H1 (cell line): Measurements from ENCODE around the gene AQP12A. TPM values are rescaled to one million over a fixed set of nuclear protein-coding genes. Genes with fewer than 3 reads are reported as not detected.

Source experiments
- CTCF ChIA-PET: fragments of 300-600 bp; sonication (Branson Sonifier 250); formaldehyde crosslinking; loops from one replicate; lab custom pipeline; 2021; ENCODE audit not compliant: partially characterized antibody; lab: Charles Lee
- POLR2A ChIA-PET: fragments of 300-600 bp; sonication (Branson Sonifier 250); formaldehyde crosslinking; loops from one replicate; lab custom pipeline; 2021; ENCODE audit warnings: inconsistent platforms; ENCODE audit not compliant: partially characterized antibody; lab: Charles Lee
- DNase-seq, 2 experiments: peaks; one replicate each; pipeline versions ENCODE4 v3.0.0 to v3.0.0-alpha.2; 2010 to 2022; ENCODE audit warnings: low spot score in 2 of 2, low read depth in 1 of 2, mixed read lengths in 1 of 2
- FAIRE-seq: peaks from 2 replicates; lab custom pipeline; 2011; peaks lifted over from hg19 to GRCh38; lab: Jason Lieb, UNC
- H2AFZ ChIP-seq: 2 replicates; pipeline ENCODE4 v1.8.1; 2012; ENCODE audit warnings: low read length, inconsistent platforms
- H2AK5ac ChIP-seq: 2 replicates; pipeline ENCODE4 v1.6.1; 2013; ENCODE audit warnings: low read depth, low read length
- H2BK120ac ChIP-seq: replicated peaks from 2 replicates; pipeline ENCODE3; 2013; ENCODE audit warnings: low read depth, low read length, inconsistent platforms
- H2BK12ac ChIP-seq: 2 replicates; pipeline ENCODE4 v1.6.1; 2013; ENCODE audit warnings: low read depth, low read length
- H2BK15ac ChIP-seq: 2 replicates; pipeline ENCODE4 v1.6.1; 2013; ENCODE audit warnings: low read length
- H2BK20ac ChIP-seq: 2 replicates; pipeline ENCODE4 v1.6.1; 2013; ENCODE audit warnings: low read length
- H2BK5ac ChIP-seq: 2 replicates; pipeline ENCODE4 v1.6.1; 2013; ENCODE audit warnings: low read depth, low read length
- H3K14ac ChIP-seq: 2 replicates; pipeline ENCODE4 v1.6.1; 2013; ENCODE audit warnings: inconsistent platforms; ENCODE audit not compliant: insufficient read length
- H3K18ac ChIP-seq: 2 replicates; pipeline ENCODE4 v1.6.1; 2013; ENCODE audit warnings: low read length; ENCODE audit errors: extremely low read depth
- H3K23ac ChIP-seq: 2 replicates; pipeline ENCODE4 v1.6.1; 2013; ENCODE audit warnings: inconsistent platforms; ENCODE audit not compliant: insufficient read length
- H3K23me2 ChIP-seq: 2 replicates; pipeline ENCODE4 v1.6.1; 2013; ENCODE audit warnings: low read depth, low read length
- H3K27ac ChIP-seq: 2 replicates; pipeline ENCODE4 v1.6.1; 2011; ENCODE audit warnings: low read depth, low read length, inconsistent platforms
- H3K27me3 ChIP-seq, 4 experiments: replicated peaks in 1 of 4; 1 replicate in 1 of 4; 2 replicates in 3 of 4; pipeline versions ENCODE4 v1.6.1 to v1.8.1; 2011 to 2013; ENCODE audit warnings: low read length in 3 of 4, mild to moderate bottlenecking in 3 of 4, inconsistent platforms in 2 of 4, mixed read lengths in 2 of 4, moderate library complexity in 1 of 4; ENCODE audit not compliant: control insufficient read depth in 3 of 4, insufficient read depth in 3 of 4; ENCODE audit errors: extremely low read depth in 1 of 4
- H3K36me3 ChIP-seq, 4 experiments: 2 replicates each; pipeline versions ENCODE4 v1.6.1 to v1.8.1; 2011 to 2013; ENCODE audit warnings: mild to moderate bottlenecking in 4 of 4, low read length in 3 of 4, moderate library complexity in 2 of 4, control low read depth in 1 of 4, inconsistent platforms in 1 of 4; ENCODE audit not compliant: insufficient read depth in 4 of 4, control insufficient read depth in 2 of 4
- H3K4ac ChIP-seq: replicated peaks from 2 replicates; pipeline ENCODE3; 2013; ENCODE audit warnings: low read length, low read depth, mixed read lengths, inconsistent platforms; ENCODE audit not compliant: insufficient read length
- H3K4me1 ChIP-seq, 4 experiments: replicated peaks in 1 of 4; 1 replicate in 1 of 4; 2 replicates in 3 of 4; pipeline versions ENCODE4 v1.6.1 to v1.8.1; 2011 to 2013; ENCODE audit warnings: low read length in 3 of 4, inconsistent platforms in 2 of 4, mixed read lengths in 1 of 4; ENCODE audit not compliant: insufficient read depth in 4 of 4, control insufficient read depth in 3 of 4
- H3K4me2 ChIP-seq, 2 experiments: 2 replicates each; pipeline versions ENCODE4 v1.6.1 to v1.8.1; 2011 to 2013; ENCODE audit warnings: low read depth in 2 of 2, low read length in 2 of 2, control low read depth in 1 of 2, inconsistent platforms in 1 of 2, mild to moderate bottlenecking in 1 of 2; ENCODE audit not compliant: insufficient read depth in 1 of 2
- H3K4me3 ChIP-seq, 4 experiments: fragments of 200-600, 300-600 bp in 1 of 4; sonication (generic), shearing (Covaris generic), sonication (Bioruptor Twin) in 1 of 4; 2 replicates each; pipeline versions ENCODE4 v1.5.1 to v1.8.1; 2011 to 2016; ENCODE audit warnings: low read length in 4 of 4, low read depth in 3 of 4, control low read depth in 2 of 4, inconsistent platforms in 2 of 4, mild to moderate bottlenecking in 2 of 4, mixed read lengths in 1 of 4, moderate library complexity in 1 of 4; ENCODE audit not compliant: insufficient read depth in 2 of 4; ENCODE audit errors: extremely low read depth in 1 of 4
- H3K56ac ChIP-seq: replicated peaks from 2 replicates; pipeline ENCODE3; 2013; ENCODE audit warnings: low read depth, mild to moderate bottlenecking, mixed read lengths, low read length, inconsistent platforms; ENCODE audit not compliant: insufficient read length
- H3K79me1 ChIP-seq: 2 replicates; pipeline ENCODE4 v1.6.1; 2013; ENCODE audit warnings: low read depth, low read length, control low read depth
- H3K79me2 ChIP-seq, 2 experiments: 2 replicates each; pipeline versions ENCODE4 v1.6.1 to v1.8.1; 2012 to 2013; ENCODE audit warnings: low read length in 2 of 2, mild to moderate bottlenecking in 2 of 2, inconsistent platforms in 1 of 2; ENCODE audit not compliant: insufficient read depth in 2 of 2, control insufficient read depth in 1 of 2
- H3K9ac ChIP-seq, 4 experiments: replicated peaks in 1 of 4; 1 replicate in 1 of 4; 2 replicates in 3 of 4; pipeline versions ENCODE4 v1.6.1 to v1.8.1; 2011 to 2013; ENCODE audit warnings: low read depth in 3 of 4, low read length in 3 of 4, control low read depth in 2 of 4, mild to moderate bottlenecking in 2 of 4, moderate library complexity in 2 of 4, inconsistent platforms in 1 of 4; ENCODE audit errors: extremely low read depth in 1 of 4
- H3K9me3 ChIP-seq, 2 experiments: 2 replicates each; pipeline versions ENCODE4 v1.6.1 to v1.8.1; 2012 to 2013; ENCODE audit warnings: mild to moderate bottlenecking in 2 of 2, moderate library complexity in 2 of 2, control low read depth in 1 of 2, inconsistent platforms in 1 of 2, low read depth in 1 of 2, low read length in 1 of 2, mixed read lengths in 1 of 2; ENCODE audit not compliant: insufficient read depth in 2 of 2
- H4K20me1 ChIP-seq, 2 experiments: replicated peaks in 1 of 2; 2 replicates each; pipeline versions ENCODE3 to v1.8.1; 2011 to 2013; ENCODE audit warnings: inconsistent platforms in 2 of 2, low read length in 2 of 2, mild to moderate bottlenecking in 1 of 2; ENCODE audit not compliant: insufficient read depth in 2 of 2, control insufficient read depth in 1 of 2
- H4K5ac ChIP-seq: 2 replicates; pipeline ENCODE4 v1.6.1; 2013; ENCODE audit warnings: low read length, low read depth, mixed read lengths, inconsistent platforms; ENCODE audit not compliant: insufficient read length
- H4K8ac ChIP-seq: 2 replicates; pipeline ENCODE4 v1.8.0; 2013; ENCODE audit warnings: mild to moderate bottlenecking, moderate library complexity, low read length, inconsistent platforms; ENCODE audit not compliant: insufficient read depth; ENCODE audit errors: extremely low read depth
- H4K91ac ChIP-seq: replicated peaks from 2 replicates; pipeline ENCODE3; 2013; ENCODE audit warnings: low read length, mixed read lengths, inconsistent platforms; ENCODE audit not compliant: insufficient read length
- E2F6 ChIP-seq: IDR thresholded peaks from 2 replicates; pipeline ENCODE4 v1.6.1; 2012; ENCODE audit warnings: inconsistent platforms
- EGR1 ChIP-seq: IDR thresholded peaks from 2 replicates; pipeline ENCODE4 v1.6.1; 2011; ENCODE audit warnings: low read depth, low read length, borderline replicate concordance
- EZH2 ChIP-seq: fragments of 200-600 bp; sonication (generic); IDR thresholded peaks from 2 replicates; pipeline ENCODE4 v1.7.1; 2012; ENCODE audit warnings: low read depth, mild to moderate bottlenecking, moderate library complexity, low read length, inconsistent platforms; ENCODE audit not compliant: severe bottlenecking
- FOSL1 ChIP-seq: IDR thresholded peaks from 2 replicates; pipeline ENCODE4 v1.6.1; 2011; ENCODE audit warnings: mild to moderate bottlenecking, low read depth, low read length, moderate library complexity; ENCODE audit not compliant: insufficient read depth
- HDAC6 ChIP-seq: IDR thresholded peaks from one replicate; pipeline ENCODE4 v1.7.1; 2012; ENCODE audit warnings: low read depth, mild to moderate bottlenecking, inconsistent platforms, low read length, moderate library complexity
- JUN ChIP-seq: IDR thresholded peaks from 2 replicates; pipeline ENCODE4 v1.6.1; 2011; ENCODE audit warnings: low read depth, mild to moderate bottlenecking, improper control_type of control experiment, low read length
- MAFK ChIP-seq: IDR thresholded peaks from 2 replicates; pipeline ENCODE4 v1.6.1; 2012; ENCODE audit warnings: low read depth, mild to moderate bottlenecking, improper control_type of control experiment, low read length
- NANOG ChIP-seq: IDR thresholded peaks from 2 replicates; pipeline ENCODE4 v1.6.1; 2011; ENCODE audit warnings: low read length, low read depth, mild to moderate bottlenecking, inconsistent platforms; ENCODE audit not compliant: insufficient read depth, poor library complexity, severe bottlenecking
- PHF8 ChIP-seq: fragments of 200-600 bp; sonication (generic); conservative IDR thresholded peaks from 2 replicates; pipeline ENCODE4 v1.7.1; 2012; ENCODE audit warnings: low read depth, mild to moderate bottlenecking, inconsistent platforms, low read length, moderate library complexity
- RAD21 ChIP-seq, 2 experiments: IDR thresholded peaks in 1 of 2; conservative IDR thresholded peaks in 1 of 2; 2 replicates each; pipeline ENCODE4 v1.6.1; 2011; ENCODE audit warnings: low read depth in 2 of 2, low read length in 2 of 2, improper control_type of control experiment in 1 of 2, inconsistent platforms in 1 of 2, mild to moderate bottlenecking in 1 of 2, moderate library complexity in 1 of 2
- SRF ChIP-seq: IDR thresholded peaks from 2 replicates; pipeline ENCODE4 v1.6.1; 2011; ENCODE audit warnings: mild to moderate bottlenecking, low read depth, low read length, moderate library complexity
- TEAD4 ChIP-seq: IDR thresholded peaks from 2 replicates; pipeline ENCODE4 v1.6.1; 2012; ENCODE audit warnings: low read depth, low read length, inconsistent platforms, mixed read lengths
- WGBS, 2 experiments: shearing (Covaris generic) in 1 of 2; methylation state at CpG; one replicate each; pipeline versions ENCODE4 v1.1.6 to v1.1.7; 2013 to 2015; ENCODE audit warnings: low lambda C conversion rate in 2 of 2, mixed read lengths in 2 of 2, inconsistent platforms in 1 of 2, low coverage in 1 of 2, missing lambda C conversion rate in 1 of 2; ENCODE audit not compliant: insufficient replicate concordance in 2 of 2, insufficient coverage in 1 of 2, insufficient read length in 1 of 2; ENCODE audit errors: extremely low coverage in 1 of 2, missing lambda C conversion rate in 1 of 2; 5-methylcytosine and 5-hydroxymethylcytosine counted together
- polyA plus RNA-seq, 7 experiments: library from polyadenylated mRNA; depleted of rRNA in 3 of 7; stranded (reverse) in 5 of 7; unstranded in 2 of 7; fragments of >200 nt in 5 of 7; fragments of 200-250 nt in 2 of 7; gene quantifications; 1 replicate in 5 of 7; 2 replicates in 1 of 7; 4 replicates in 1 of 7; pipeline versions ENCODE4 v1.2.1 to v1.2.3, GENCODE V29; 2011 to 2013; ENCODE audit warnings: missing spikeins in 2 of 7, mixed read lengths in 2 of 7
- total RNA-seq: library from RNA; stranded (reverse); fragmentation: NEBNext Ultra II Directional; extraction: Animal tissue kit (Norgen Biotek cat#: 25700); gene quantifications from 2 replicates; pipeline ENCODE4 v1.2.1, GENCODE V29; 2021
- TF ChIP-seq, protein P1 (sequence below): IDR thresholded peaks from 2 replicates; pipeline ENCODE4 v1.6.1; 2012; ENCODE audit warnings: inconsistent platforms

AQP12A gene
- total and polyA plus RNA-seq, 2 of the 8 experiments (the other 6 are each of a cell fraction or from before 2014, with no cell fraction given): not detected

- Histone ChIP-seq H2BK5ac (no peak overlapping the region), H3K4me3 (no peak overlapping the region), H4K91ac (no peak overlapping the region), H3K27me3 (no peaks in the 10 kb centered on the region), H3K14ac (no peak overlapping the region), H3K4ac (no peak overlapping the region), H3K27ac (no peak overlapping the region), H3K79me1 (peaks cover 3% of the 10 kb centered on the region; the same call in 1 of the 2 replicates), H3K56ac (no peak overlapping the region), H2BK20ac (no peak overlapping the region), H3K18ac (no peak overlapping the region), H2BK15ac (no peak overlapping the region), H4K5ac (no peak overlapping the region), H3K23ac (no peak overlapping the region), H2BK120ac (no peak overlapping the region), H2AK5ac (no peak overlapping the region), H3K79me2 (no peaks in the 10 kb centered on the region), H3K4me1 (no peaks in the 10 kb centered on the region; a peak in 1 of 7 replicates), H3K4me2 (no peak overlapping the region), H3K9ac (no peak overlapping the region), H3K23me2 (peaks cover 4% of the 10 kb centered on the region; the same call in 1 of the 2 replicates), H3K9me3 (no peaks in the 10 kb centered on the region), H2BK12ac (no peak overlapping the region), H4K8ac (no peak overlapping the region), H2AFZ (no peak overlapping the region), H4K20me1 (peaks cover 7 to 17% of the 10 kb centered on the region in 2 experiments), H3K36me3 (peaks cover 22 to 69% (median 48%) of the 10 kb centered on the region in 4 experiments)
- CTCF ChIA-PET: no interaction called here
- POLR2A ChIA-PET: interaction anchor here (1.1 to 2.3 kb wide), 2 partner anchors 13 to 15 kb away, joined by 4 to 11 read pairs; no protein-coding TSS in a partner anchor
- FAIRE-seq: no peak
- no peak for DNase-seq
- 92% methylated on average over 15 of the region's 17 CpGs; no CpG with 5 or more reads in 1 of the 2 experiments for WGBS, 2 experiments
- no peak for TF ChIP-seq HDAC6
- TF ChIP-seq E2F6: no peak
- TF ChIP-seq RAD21 (IDR thresholded peaks at IDR 0.05 in 1 of 2, conservative IDR thresholded peaks at IDR 0.05 in 1 of 2; ENCODE audit: low read depth in 2 of 2, low read length in 2 of 2): no peak
- TF ChIP-seq MAFK: no peak
- TF ChIP-seq PHF8: no peak
- no peak for TF ChIP-seq TEAD4
- TF ChIP-seq NANOG: no peak
- no peak for TF ChIP-seq EGR1
- no peak for TF ChIP-seq FOSL1
- no peak for TF ChIP-seq SRF
- TF ChIP-seq, protein P1, sequence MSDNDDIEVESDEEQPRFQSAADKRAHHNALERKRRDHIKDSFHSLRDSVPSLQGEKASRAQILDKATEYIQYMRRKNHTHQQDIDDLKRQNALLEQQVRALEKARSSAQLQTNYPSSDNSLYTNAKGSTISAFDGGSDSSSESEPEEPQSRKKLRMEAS: no peak
- no peak for TF ChIP-seq EZH2
- no peak for TF ChIP-seq JUN
Measured at GRCh38 chr2:240734756-240735155, 43.1 kb downstream of the AQP12A start.
